Measurements from ENCODE around the gene YY1.
"Not testable (repeated sequence)": the region's sequence is repeated elsewhere in the genome, so short reads cannot be mapped to it uniquely, and the experiment has no call there.

Gene YY1
- 168 to 310 (median 231) reads per million in 3 experiments for total RNA-seq

GRCh38 chr14:100238419-100239210 is at the start of gene YY1:
TSS of gene YY1 (plus strand) at chr14:100239144. CDS start at chr14:100239245, 101 bp downstream.
- DNase-seq: peak; percentile 100

- no peak for DNase-seq
Observed at GRCh38 chr14:100190126-100190525, 48.8 kb upstream of the YY1 start.

GRCh38 chr14:100191584-100192249 is 47.2 kb upstream of the YY1 start:
- no peak for DNase-seq

- DNase-seq: no peak
Observed at GRCh38 chr14:100192250-100192671, 46.7 kb upstream of the YY1 start.

- DNase-seq: peak; percentile 100
Observed at GRCh38 chr14:100192672-100193416, 46.1 kb upstream of the YY1 start.

- DNase-seq: no peak
Observed at GRCh38 chr14:100193417-100194357, 45.3 kb upstream of the YY1 start.

- no peak for DNase-seq
Observed at GRCh38 chr14:100199240-100199860, 39.6 kb upstream of the YY1 start.

GRCh38 chr14:100200311-100200710 is 38.6 kb upstream of the YY1 start:
- DNase-seq: no peak

- DNase-seq: no peak
Observed at GRCh38 chr14:100201701-100202100, 37.2 kb upstream of the YY1 start.

GRCh38 chr14:100202712-100203111 is 36.2 kb upstream of the YY1 start:
- no peak for DNase-seq

- no peak for DNase-seq
Observed at GRCh38 chr14:100203146-100203545, 35.8 kb upstream of the YY1 start.

GRCh38 chr14:100203962-100204834 is 34.7 kb upstream of the YY1 start:
- DNase-seq: no peak

GRCh38 chr14:100204835-100205167 is 34.1 kb upstream of the YY1 start:
- not testable (repeated sequence) for DNase-seq

- DNase-seq: not testable (repeated sequence)
Observed at GRCh38 chr14:100207588-100207987, 31.4 kb upstream of the YY1 start.

- not testable (repeated sequence) for DNase-seq
Observed at GRCh38 chr14:100208136-100208535, 30.8 kb upstream of the YY1 start.

- DNase-seq: no peak
Observed at GRCh38 chr14:100211366-100211765, 27.6 kb upstream of the YY1 start.

GRCh38 chr14:100211893-100212292 is 27.1 kb upstream of the YY1 start:
- no peak for DNase-seq

GRCh38 chr14:100212476-100213333 is 26.2 kb upstream of the YY1 start:
- DNase-seq: no peak

- no peak for DNase-seq
Observed at GRCh38 chr14:100213587-100213955, 25.4 kb upstream of the YY1 start.

All from central memory CD4-positive, alpha-beta T cell (primary cell).